B cell (primary cell): ENCODE data around the gene CLSTN2. TPM values are rescaled to one million over a fixed set of nuclear protein-coding genes. Genes with fewer than 3 reads are reported as not detected.

Experiments used
- ATAC-seq: fragments of 200-7000 bp; cut with Tn5 transposase; one replicate; pipeline ENCODE4 v1.10.0; 2021; ENCODE audit warnings: low read depth, mild to moderate bottlenecking, moderate number of reproducible peaks, moderate library complexity
- CTCF ChIA-PET: fragments of 350-600 bp; sonication (Branson Sonifier 250); formaldehyde crosslinking; loops from one replicate; lab custom pipeline; 2021; ENCODE audit warnings: antibody characterized with exemption, inconsistent platforms; lab: Charles Lee
- POLR2A ChIA-PET: fragments of 350-600 bp; sonication (Branson Sonifier 250); formaldehyde crosslinking; loops from one replicate; lab custom pipeline; 2021; ENCODE audit warnings: antibody characterized with exemption; lab: Charles Lee
- DNase-seq: peaks from one replicate; pipeline ENCODE4 v3.0.0; 2013
- H2AFZ ChIP-seq: 2 replicates; pipeline ENCODE4 v1.6.1; 2012; ENCODE audit warnings: mild to moderate bottlenecking, low read depth, low read length; ENCODE audit not compliant: insufficient read depth, poor library complexity, severe bottlenecking
- H3K27ac ChIP-seq, 2 donors: 1 replicate in 1 of 2; 2 replicates in 1 of 2; pipeline ENCODE4 v1.5.1; 2012 to 2013; ENCODE audit warnings: low read length in 2 of 2, mild to moderate bottlenecking in 2 of 2, moderate library complexity in 1 of 2
- H3K27me3 ChIP-seq, 4 experiments: fragments of 200-600 bp in 1 of 4; sonication (generic) in 1 of 4; replicated peaks in 1 of 4; 1 replicate in 2 of 4; 2 replicates in 2 of 4; pipeline versions ENCODE4 v1.6.1 to v1.7.0; 2013 to 2016; ENCODE audit warnings: low read length in 3 of 4, mild to moderate bottlenecking in 2 of 4, mixed read lengths in 1 of 4, moderate library complexity in 1 of 4; ENCODE audit not compliant: insufficient read depth in 4 of 4, control insufficient read depth in 3 of 4; ENCODE audit errors: control extremely low read depth in 1 of 4
- H3K36me3 ChIP-seq, 2 experiments: replicated peaks in 1 of 2; 1 replicate in 1 of 2; 2 replicates in 1 of 2; pipeline versions ENCODE4 v1.6.1 to v1.7.1; 2013; ENCODE audit warnings: low read length in 1 of 2; ENCODE audit not compliant: insufficient read depth in 2 of 2, control insufficient read depth in 1 of 2; ENCODE audit errors: control extremely low read depth in 1 of 2, extremely low read depth in 1 of 2
- H3K4me1 ChIP-seq, 2 donors: fragments of 200-600 bp in 1 of 2; sonication (generic) in 1 of 2; 1 replicate in 1 of 2; 2 replicates in 1 of 2; pipeline versions ENCODE4 v1.5.1 to v1.6.1; 2013 to 2017; ENCODE audit warnings: low read length in 2 of 2; ENCODE audit not compliant: control insufficient read depth in 2 of 2, insufficient read depth in 2 of 2
- H3K4me2 ChIP-seq: replicated peaks from 2 replicates; pipeline ENCODE3; 2012; ENCODE audit warnings: mild to moderate bottlenecking, low read depth, low read length; ENCODE audit not compliant: poor library complexity, severe bottlenecking
- H3K4me3 ChIP-seq, 5 experiments: fragments of 200-600 bp in 1 of 5; sonication (generic) in 1 of 5; 1 replicate in 3 of 5; 2 replicates in 2 of 5; pipeline versions ENCODE4 v1.5.1 to v1.7.0; 2011 to 2016; ENCODE audit warnings: low read length in 4 of 5, mild to moderate bottlenecking in 4 of 5, low read depth in 2 of 5, control low read depth in 1 of 5, moderate library complexity in 1 of 5; ENCODE audit not compliant: insufficient read depth in 1 of 5; ENCODE audit errors: control extremely low read depth in 1 of 5, extremely low read depth in 1 of 5
- H3K79me2 ChIP-seq: fragments of 200-600 bp; sonication (generic); one replicate; pipeline ENCODE4 v1.6.0; 2016; ENCODE audit warnings: low read length; ENCODE audit not compliant: control insufficient read depth, insufficient read depth
- H3K9ac ChIP-seq: fragments of 200-600 bp; sonication (generic); 2 replicates; pipeline ENCODE4 v1.6.1; 2017; ENCODE audit warnings: mild to moderate bottlenecking, low read length, moderate library complexity
- H3K9me3 ChIP-seq, 3 donors: one replicate each; pipeline versions ENCODE4 v1.6.1 to v1.7.1; 2013; ENCODE audit warnings: low read length in 2 of 3; ENCODE audit not compliant: control insufficient read depth in 2 of 3, insufficient read depth in 1 of 3; ENCODE audit errors: control extremely low read depth in 1 of 3
- H4K20me1 ChIP-seq: 2 replicates; pipeline ENCODE4 v1.6.0; 2012; ENCODE audit warnings: mild to moderate bottlenecking, low read length; ENCODE audit not compliant: insufficient read depth, control insufficient read depth, poor library complexity, severe bottlenecking
- H3K27ac Mint-ChIP-seq: one replicate; pipeline ENCODE4 v1.8.0; 2021; ENCODE audit warnings: mixed read lengths
- H3K27me3 Mint-ChIP-seq: one replicate; pipeline ENCODE4 v1.8.0; 2021; ENCODE audit warnings: mixed read lengths
- H3K4me1 Mint-ChIP-seq: one replicate; pipeline ENCODE4 v1.8.0; 2021; ENCODE audit warnings: mixed read lengths
- H3K4me3 Mint-ChIP-seq: one replicate; pipeline ENCODE4 v1.8.0; 2021; ENCODE audit warnings: mixed read lengths
- H3K9me3 Mint-ChIP-seq: one replicate; pipeline ENCODE4 v1.8.0; 2022; ENCODE audit warnings: mixed read lengths; ENCODE audit not compliant: insufficient read depth
- EZH2 ChIP-seq: IDR thresholded peaks from 2 replicates; pipeline ENCODE4 v1.6.1; 2012; ENCODE audit warnings: borderline replicate concordance, low read depth, mild to moderate bottlenecking, moderate library complexity, low read length; ENCODE audit not compliant: insufficient read depth, poor library complexity, severe bottlenecking
- WGBS: methylation state at CpG from one replicate; pipeline ENCODE4 v1.1.5; 2013; ENCODE audit warnings: missing lambda C conversion rate; ENCODE audit not compliant: insufficient coverage; 5-methylcytosine and 5-hydroxymethylcytosine counted together
- intact Hi-C: fragments of 100-400 bp; cut with micrococcal nuclease; formaldehyde crosslinking; loops from one replicate; pipeline ENCODE4 v1.10.0; 2022
- polyA plus RNA-seq: library from polyadenylated mRNA; depleted of rRNA; stranded (reverse); fragments of >200 nt; gene quantifications from 2 replicates; pipeline ENCODE4 v1.2.3, GENCODE V29; 2012
- total RNA-seq, 2 donors: library from RNA; stranded (reverse); fragments of 120-200 nt in 1 of 2; gene quantifications; 1 replicate in 1 of 2; 2 replicates in 1 of 2; pipeline versions ENCODE4 v1.2.3 to v1.2.4, GENCODE V29; 2013 to 2022
- TF ChIP-seq, protein P1 (sequence below): fragments of 200-600 bp; IDR thresholded peaks from one replicate; pipeline ENCODE4 v1.8.0; 2022; ENCODE audit warnings: antibody characterized with exemption, mild to moderate bottlenecking

CLSTN2 gene
- total and polyA plus RNA-seq, 2 donors (not counting 1 experiment from before 2014, with no cell fraction given): not detected

GRCh38 chr3:140319739-140320138 is 384.8 kb downstream of the CLSTN2 start:
- TF ChIP-seq, protein P1, sequence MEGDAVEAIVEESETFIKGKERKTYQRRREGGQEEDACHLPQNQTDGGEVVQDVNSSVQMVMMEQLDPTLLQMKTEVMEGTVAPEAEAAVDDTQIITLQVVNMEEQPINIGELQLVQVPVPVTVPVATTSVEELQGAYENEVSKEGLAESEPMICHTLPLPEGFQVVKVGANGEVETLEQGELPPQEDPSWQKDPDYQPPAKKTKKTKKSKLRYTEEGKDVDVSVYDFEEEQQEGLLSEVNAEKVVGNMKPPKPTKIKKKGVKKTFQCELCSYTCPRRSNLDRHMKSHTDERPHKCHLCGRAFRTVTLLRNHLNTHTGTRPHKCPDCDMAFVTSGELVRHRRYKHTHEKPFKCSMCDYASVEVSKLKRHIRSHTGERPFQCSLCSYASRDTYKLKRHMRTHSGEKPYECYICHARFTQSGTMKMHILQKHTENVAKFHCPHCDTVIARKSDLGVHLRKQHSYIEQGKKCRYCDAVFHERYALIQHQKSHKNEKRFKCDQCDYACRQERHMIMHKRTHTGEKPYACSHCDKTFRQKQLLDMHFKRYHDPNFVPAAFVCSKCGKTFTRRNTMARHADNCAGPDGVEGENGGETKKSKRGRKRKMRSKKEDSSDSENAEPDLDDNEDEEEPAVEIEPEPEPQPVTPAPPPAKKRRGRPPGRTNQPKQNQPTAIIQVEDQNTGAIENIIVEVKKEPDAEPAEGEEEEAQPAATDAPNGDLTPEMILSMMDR: no peak
- TF ChIP-seq EZH2: no peak
- intact Hi-C loops: no loop called here
- Histone ChIP-seq H3K9ac (no peak overlapping the region), H3K4me2 (no peak overlapping the region), H3K27ac (no peak overlapping the region), H3K4me1 (no peaks in the 10 kb centered on the region), H3K9me3 (no peaks in the 10 kb centered on the region), H4K20me1 (no peaks in the 10 kb centered on the region), H3K27me3 (no peaks in the 10 kb centered on the region), H3K79me2 (no peaks in the 10 kb centered on the region), H2AFZ (no peak overlapping the region), H3K4me3 (no peak overlapping the region), H3K36me3 (no peaks in the 10 kb centered on the region)
- DNase-seq: no peak
- CTCF ChIA-PET: no interaction called here
- no peak for ATAC-seq
- POLR2A ChIA-PET: no interaction called here
- Mint-ChIP-seq H3K4me3 (no peak overlapping the region), H3K27ac (no peak overlapping the region), H3K4me1 (no peaks in the 10 kb centered on the region), H3K9me3 (no peaks in the 10 kb centered on the region), H3K27me3 (peaks cover 4% of the 10 kb centered on the region)
- 43% methylated on average over 2 of the region's 2 CpGs for WGBS

GRCh38 chr3:140323561-140323960 is 388.6 kb downstream of the CLSTN2 start:
- DNase-seq (no peak), ATAC-seq (no peak)
- Histone ChIP-seq H3K36me3 (no peaks in the 10 kb centered on the region), H3K4me1 (no peaks in the 10 kb centered on the region), H3K27ac (no peak overlapping the region), H3K9ac (no peak overlapping the region), H3K4me3 (no peak overlapping the region), H4K20me1 (no peaks in the 10 kb centered on the region), H3K27me3 (no peaks in the 10 kb centered on the region), H3K4me2 (no peak overlapping the region), H2AFZ (no peak overlapping the region), H3K79me2 (no peaks in the 10 kb centered on the region), H3K9me3 (no peaks in the 10 kb centered on the region)
- TF ChIP-seq, protein P1: no peak
- no peak for TF ChIP-seq EZH2
- CTCF ChIA-PET: no interaction called here
- whole genome bisulfite sequencing: 89% methylated on average over 1 of the region's 1 CpG
- no peak overlapping the region for H3K27ac Mint-ChIP-seq
- POLR2A ChIA-PET: no interaction called here
- peaks cover 4% of the 10 kb centered on the region for H3K27me3 Mint-ChIP-seq
- no peak overlapping the region for H3K4me3 Mint-ChIP-seq
- no peaks in the 10 kb centered on the region for H3K9me3 Mint-ChIP-seq
- no peaks in the 10 kb centered on the region for H3K4me1 Mint-ChIP-seq
- intact Hi-C loops: no loop called here
